ENCODE measurements around the gene PLTP.

Gene PLTP

GRCh38 chr20:45852326-45852725 lies 59.6 kb downstream of the PLTP start (continued):
- no peak for TF ChIP-seq ZBTB1 (tag by site-specific recombination; IDR thresholded peaks at IDR 0.05)

DNA sequence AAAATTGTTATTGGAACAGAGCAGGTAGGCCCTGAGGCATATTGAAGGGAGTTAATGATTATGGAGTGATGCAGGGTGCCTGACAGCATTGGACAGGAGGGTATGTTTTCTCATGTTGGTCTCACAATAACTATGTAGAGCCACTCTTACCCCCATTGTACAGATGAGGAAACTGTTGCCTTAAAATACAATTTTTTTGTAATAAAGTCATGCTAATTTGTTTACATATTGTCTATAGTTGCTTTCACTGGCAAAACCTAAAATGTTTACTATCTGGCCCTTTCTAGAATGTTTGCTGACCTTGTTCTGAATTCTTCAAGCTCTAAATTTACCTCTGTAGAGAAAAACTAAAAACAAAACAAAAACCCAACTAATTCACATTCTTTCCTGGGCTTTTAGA lies 60.5 kb downstream of the PLTP start:
- TF ChIP-seq ZNF146 (tag by site-specific recombination; IDR thresholded peaks at IDR 0.05), result no peak
- TF ChIP-seq ZNF658 (tag by site-specific recombination; IDR thresholded peaks at IDR 0.05), result no peak
- no peak for TF ChIP-seq ZNF677 (tag by site-specific recombination; IDR thresholded peaks at IDR 0.05)
- no peak for TF ChIP-seq ZNF423 (tag by site-specific recombination; IDR thresholded peaks at IDR 0.05)
- TF ChIP-seq ZNF366 (tag by site-specific recombination; conservative IDR thresholded peaks at IDR 0.05), result no peak
- TF ChIP-seq, protein P1, sequence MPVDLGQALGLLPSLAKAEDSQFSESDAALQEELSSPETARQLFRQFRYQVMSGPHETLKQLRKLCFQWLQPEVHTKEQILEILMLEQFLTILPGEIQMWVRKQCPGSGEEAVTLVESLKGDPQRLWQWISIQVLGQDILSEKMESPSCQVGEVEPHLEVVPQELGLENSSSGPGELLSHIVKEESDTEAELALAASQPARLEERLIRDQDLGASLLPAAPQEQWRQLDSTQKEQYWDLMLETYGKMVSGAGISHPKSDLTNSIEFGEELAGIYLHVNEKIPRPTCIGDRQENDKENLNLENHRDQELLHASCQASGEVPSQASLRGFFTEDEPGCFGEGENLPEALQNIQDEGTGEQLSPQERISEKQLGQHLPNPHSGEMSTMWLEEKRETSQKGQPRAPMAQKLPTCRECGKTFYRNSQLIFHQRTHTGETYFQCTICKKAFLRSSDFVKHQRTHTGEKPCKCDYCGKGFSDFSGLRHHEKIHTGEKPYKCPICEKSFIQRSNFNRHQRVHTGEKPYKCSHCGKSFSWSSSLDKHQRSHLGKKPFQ (tag by site-specific recombination; IDR thresholded peaks at IDR 0.05), result no peak
- TF ChIP-seq ZSCAN4 (tag by site-specific recombination; IDR thresholded peaks at IDR 0.05), result no peak
- TF ChIP-seq ZNF148 (tag by site-specific recombination; IDR thresholded peaks at IDR 0.05; ENCODE audit: borderline replicate concordance), result no peak
- no peak for TF ChIP-seq OSR2 (tag by site-specific recombination; IDR thresholded peaks at IDR 0.05)
- TF ChIP-seq ZNF670 (tag by site-specific recombination; IDR thresholded peaks at IDR 0.05; ENCODE audit: low read depth), result no peak
- no peak for TF ChIP-seq ZNF830 (tag by site-specific recombination; IDR thresholded peaks at IDR 0.05; ENCODE audit: low read depth)
- no peak for TF ChIP-seq ZBTB8A (tag by site-specific recombination; IDR thresholded peaks at IDR 0.05)
- TF ChIP-seq ZNF214 (tag by site-specific recombination; IDR thresholded peaks at IDR 0.05; ENCODE audit: borderline replicate concordance), result no peak
- no peak for TF ChIP-seq KLF8 (tag by site-specific recombination; IDR thresholded peaks at IDR 0.05)
- TF ChIP-seq KLF9 (tag by site-specific recombination; IDR thresholded peaks at IDR 0.05; ENCODE audit: low read depth), result no peak
- no peak for TF ChIP-seq ZBTB21 (tag by site-specific recombination; IDR thresholded peaks at IDR 0.05)
- TF ChIP-seq, protein P2, sequence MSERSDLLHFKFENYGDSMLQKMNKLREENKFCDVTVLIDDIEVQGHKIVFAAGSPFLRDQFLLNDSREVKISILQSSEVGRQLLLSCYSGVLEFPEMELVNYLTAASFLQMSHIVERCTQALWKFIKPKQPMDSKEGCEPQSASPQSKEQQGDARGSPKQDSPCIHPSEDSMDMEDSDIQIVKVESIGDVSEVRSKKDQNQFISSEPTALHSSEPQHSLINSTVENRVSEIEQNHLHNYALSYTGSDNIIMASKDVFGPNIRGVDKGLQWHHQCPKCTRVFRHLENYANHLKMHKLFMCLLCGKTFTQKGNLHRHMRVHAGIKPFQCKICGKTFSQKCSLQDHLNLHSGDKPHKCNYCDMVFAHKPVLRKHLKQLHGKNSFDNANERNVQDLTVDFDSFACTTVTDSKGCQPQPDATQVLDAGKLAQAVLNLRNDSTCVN (tag by site-specific recombination; optimal IDR thresholded peaks at IDR 0.05), result no peak
- TF ChIP-seq ZNF701 (tag by site-specific recombination; IDR thresholded peaks at IDR 0.05), result no peak
- no peak for TF ChIP-seq SETDB1 (IDR thresholded peaks at IDR 0.05; ENCODE audit: insufficient read length, low read length)
- TF ChIP-seq REST (tag by site-specific recombination; IDR thresholded peaks at IDR 0.05), result no peak
- ChIA-PET POLR2A (no interaction called here), CTCF (interaction anchor here (0.6 kb wide), 2 partner anchors 19 to 119 kb away, joined by 3 to 4 read pairs; no protein-coding TSS in a partner anchor)
- Histone ChIP-seq H3K9me3 (ENCODE audit: control insufficient read depth, insufficient read depth, low read depth, low read length) (no peaks in the 10 kb centered on the region), H3K4me3 (ENCODE audit: low read depth, low read length) (no peak overlapping the region), H3K4me1 (ENCODE audit: control insufficient read depth, insufficient read depth, low read length) (no peaks in the 10 kb centered on the region), H3K36me3 (ENCODE audit: control insufficient read depth in 2 of 2, insufficient read depth in 1 of 2, low read length in 2 of 2) (peaks cover 0 to 49% of the 10 kb centered on the region in 2 experiments; a peak in 2 of 3 replicates), H3K27ac (ENCODE audit: extremely low read depth, low read depth, low read length) (no peak overlapping the region)
